NCI-H187 treated with DMSO at 0.1 percent for 48 hours (cell line): ENCODE results near the gene SERPINB13.
A peak's percentile ranks its signal among the peaks of the same experiment; 100 is the strongest.

Experiments
- DNase-seq: peaks from one replicate; lab custom pipeline; 2025; lab: John Stamatoyannopoulos, UW

Gene SERPINB13

GRCh38 chr18:63586966-63587365, at the start of gene SERPINB13:
Gene SERPINB13, plus strand, starts transcription at chr18:63587343. Its CDS starts 1,325 bp downstream, at chr18:63588668.
- no peak for DNase-seq

GRCh38 chr18:63539904-63540510, 47.1 kb upstream of the SERPINB13 start:
- DNase-seq, result no peak

GRCh38 chr18:63542069-63542468, 45.1 kb upstream of the SERPINB13 start, which contains the start of gene SERPINB12:
Gene SERPINB12, plus strand, starts transcription at chr18:63542369. Its CDS starts 13,791 bp downstream, at chr18:63556160.
- no peak for DNase-seq

- DNase-seq, result no peak
These were observed 43.1 kb upstream of the SERPINB13 start for GRCh38 chr18:63544017-63544416.

GRCh38 chr18:63545000-63545399, 42.1 kb upstream of the SERPINB13 start:
- DNase-seq, result no peak

GRCh38 chr18:63550068-63550467, 37.1 kb upstream of the SERPINB13 start:
- DNase-seq, result no peak

- no peak for DNase-seq
These were observed 35.4 kb upstream of the SERPINB13 start for GRCh38 chr18:63551769-63552168.

- no peak for DNase-seq
These were observed 34.6 kb upstream of the SERPINB13 start for GRCh38 chr18:63552581-63552980.

GRCh38 chr18:63553081-63553480, 34.1 kb upstream of the SERPINB13 start:
- no peak for DNase-seq

- no peak for DNase-seq
These were observed 27.3 kb upstream of the SERPINB13 start for GRCh38 chr18:63559567-63560491.

GRCh38 chr18:63562284-63562683, 24.9 kb upstream of the SERPINB13 start:
- no peak for DNase-seq

- no peak for DNase-seq
These were observed 23.1 kb upstream of the SERPINB13 start for GRCh38 chr18:63564021-63564420.

- no peak for DNase-seq
These were observed 22.6 kb upstream of the SERPINB13 start for GRCh38 chr18:63564561-63564960.

GRCh38 chr18:63567276-63567675, 19.9 kb upstream of the SERPINB13 start:
- DNase-seq, result no peak

- DNase-seq, result no peak
These were observed 19.3 kb upstream of the SERPINB13 start for GRCh38 chr18:63567825-63568224.

- DNase-seq, result no peak
These were observed 16.4 kb upstream of the SERPINB13 start for GRCh38 chr18:63570721-63571120.

- DNase-seq, result no peak
These were observed 11.5 kb upstream of the SERPINB13 start for GRCh38 chr18:63575681-63576080.

GRCh38 chr18:63578357-63578958, 8.7 kb upstream of the SERPINB13 start:
- DNase-seq, result peak; percentile 1

GRCh38 chr18:63579616-63580015, 7.5 kb upstream of the SERPINB13 start:
- no peak for DNase-seq

- no peak for DNase-seq
These were observed 1.2 kb upstream of the SERPINB13 start for GRCh38 chr18:63585988-63586387.

- no peak for DNase-seq
These were observed 712 bp upstream of the SERPINB13 start for GRCh38 chr18:63586431-63586830.

- DNase-seq, result no peak
These were observed 1.8 kb downstream of the SERPINB13 start for GRCh38 chr18:63588909-63589308.

GRCh38 chr18:63590373-63590772, 3.2 kb downstream of the SERPINB13 start:
- DNase-seq, result no peak
